Measurements from ENCODE around the gene EVX2.

Gene EVX2

GRCh38 chr2:176081837-176082524, 1.8 kb downstream of the EVX2 start:
- DNase-seq, result no peak

- no peak for DNase-seq
These were observed 2.4 kb downstream of the EVX2 start for GRCh38 chr2:176081376-176081836.

GRCh38 chr2:176080540-176081375, 3.0 kb downstream of the EVX2 start:
- DNase-seq, result no peak

GRCh38 chr2:176079831-176080539, 3.8 kb downstream of the EVX2 start:
- no peak for DNase-seq

- no peak for DNase-seq
These were observed 4.4 kb downstream of the EVX2 start for GRCh38 chr2:176079285-176079830.

- DNase-seq, result no peak
These were observed 5.0 kb downstream of the EVX2 start for GRCh38 chr2:176078541-176079284.

- DNase-seq, result no peak
These were observed 7.0 kb downstream of the EVX2 start for GRCh38 chr2:176076796-176077195.

- DNase-seq, result no peak
These were observed 7.7 kb downstream of the EVX2 start for GRCh38 chr2:176076063-176076462.

GRCh38 chr2:176075481-176075880, 8.3 kb downstream of the EVX2 start:
- DNase-seq, result no peak

- no peak for DNase-seq
These were observed 8.8 kb downstream of the EVX2 start for GRCh38 chr2:176074919-176075425.

- no peak for DNase-seq
These were observed 10.5 kb downstream of the EVX2 start for GRCh38 chr2:176072951-176073904.

GRCh38 chr2:176072292-176072669, 11.5 kb downstream of the EVX2 start:
- no peak for DNase-seq

- no peak for DNase-seq
These were observed 12.2 kb downstream of the EVX2 start for GRCh38 chr2:176071330-176072291.

- DNase-seq, result no peak
These were observed 15.3 kb downstream of the EVX2 start for GRCh38 chr2:176068419-176068832.

GRCh38 chr2:176067589-176068418, 16.0 kb downstream of the EVX2 start:
- no peak for DNase-seq

GRCh38 chr2:176066645-176067588, 16.8 kb downstream of the EVX2 start:
- DNase-seq, result no peak

GRCh38 chr2:176063958-176064357, 19.8 kb downstream of the EVX2 start:
- no peak for DNase-seq

GRCh38 chr2:176056406-176056805, 27.4 kb downstream of the EVX2 start:
- DNase-seq, result no peak
